Measurements from ENCODE around the gene DLG5. TPM values are rescaled to one million over a fixed set of nuclear protein-coding genes. Genes with fewer than 3 reads are reported as not detected.

DLG5 gene
- total and polyA plus RNA-seq, 11 donors, result 5.2 to 27.1 (median 12.8) TPM

- no peaks in the 10 kb centered on the region for H3K27me3 ChIP-seq
- 92 to 97% (median 93%) methylated on average over 5 of the region's 5 CpGs for WGBS, 4 donors
- H3K4me3 ChIP-seq, result no peak overlapping the region
- ATAC-seq, result no peak
- no peaks in the 10 kb centered on the region for H3K9me3 ChIP-seq
- H3K36me3 ChIP-seq, result peaks cover 2 to 30% (median 21%) of the 10 kb centered on the region in 9 donors
- TF ChIP-seq CTCF (IDR thresholded peaks at IDR 0.05) (no peak), POLR2A (IDR thresholded peaks at IDR 0.05) (no peak)
- intact Hi-C loops (cut with DNase I), result loop anchor here in 5 of 10 donors (5.0 to 10.0 kb wide), 3 partner anchors 46 to 128 kb away; partner anchors contain the start of gene DLG5 (in 2 of the 5)
- H3K27ac ChIP-seq, result peak overlapping the region in 1 of 12 donors; percentile 88
- DNase-seq, result no peak
- peaks cover 0 to 18% (median 12%) of the 10 kb centered on the region in 12 donors for H3K4me1 ChIP-seq
Observed at GRCh38 chr10:77973276-77973675, 46.7 kb upstream of the DLG5 start.

GRCh38 chr10:77972148-77972547 is 45.6 kb upstream of the DLG5 start:
- peaks cover 0 to 18% (median 12%) of the 10 kb centered on the region in 12 donors for H3K4me1 ChIP-seq
- peak overlapping the region in 5 of 12 donors; percentile 62 to 88 (median 76) for H3K27ac ChIP-seq
- H3K27me3 ChIP-seq, result no peaks in the 10 kb centered on the region
- H3K36me3 ChIP-seq, result peaks cover 0 to 19% (median 10%) of the 10 kb centered on the region in 9 donors
- no peaks in the 10 kb centered on the region for H3K9me3 ChIP-seq
- DNase-seq (no peak), ATAC-seq (no peak)
- intact Hi-C loops (cut with DNase I), result loop anchor here in 5 of 10 donors (5.0 to 10.0 kb wide), 3 partner anchors 45 to 127 kb away; partner anchors contain the start of gene DLG5 (in 2 of the 5)
- TF ChIP-seq POLR2A (IDR thresholded peaks at IDR 0.05) (no peak), CTCF (IDR thresholded peaks at IDR 0.05) (no peak)
- 87 to 94% (median 89%) methylated on average over 5 of the region's 5 CpGs for WGBS, 4 donors
- no peak overlapping the region for H3K4me3 ChIP-seq

- Histone ChIP-seq H3K9me3 (no peaks in the 10 kb centered on the region), H3K36me3 (peaks cover 0 to 15% (median 6%) of the 10 kb centered on the region in 9 donors), H3K4me3 (no peak overlapping the region), H3K27me3 (no peaks in the 10 kb centered on the region), H3K4me1 (peaks cover 0 to 18% (median 12%) of the 10 kb centered on the region in 12 donors), H3K27ac (peak overlapping the region in 11 of 12 donors; percentile 2 to 88 (median 70))
- WGBS, 4 donors, result 83 to 87% (median 85%) methylated on average over 3 of the region's 3 CpGs
- intact Hi-C loops (cut with DNase I), result loop anchor here in 6 of 10 donors (2.0 to 10.0 kb wide), 4 partner anchors 44 to 127 kb away; partner anchors contain the start of gene DLG5 (in 2 of the 6)
- DNase-seq (no peak), ATAC-seq (peak in 1 of 4 donors; percentile 9)
- TF ChIP-seq POLR2A (IDR thresholded peaks at IDR 0.05), result no peak
- no peak for TF ChIP-seq CTCF (IDR thresholded peaks at IDR 0.05)
Observed at GRCh38 chr10:77971804-77972144, 45.2 kb upstream of the DLG5 start.

- peak in 4 of 5 donors; percentile 75 to 83 (median 79) for DNase-seq
- no peaks in the 10 kb centered on the region for H3K27me3 ChIP-seq
- H3K27ac ChIP-seq, result peak overlapping the region in 11 of 12 donors; percentile 2 to 88 (median 70)
- H3K36me3 ChIP-seq, result peaks cover 0 to 8% (median under 1%) of the 10 kb centered on the region in 9 donors
- no peak for TF ChIP-seq CTCF (IDR thresholded peaks at IDR 0.05)
- TF ChIP-seq POLR2A (IDR thresholded peaks at IDR 0.05), result no peak
- no peaks in the 10 kb centered on the region for H3K9me3 ChIP-seq
- peak; percentile 88 to 97 (median 93) for ATAC-seq
- peak overlapping the region in 2 of 12 donors; percentile 25 for H3K4me3 ChIP-seq
- 32 to 39% (median 36%) methylated on average over 7 of the region's 7 CpGs for WGBS, 4 donors
- intact Hi-C loops (cut with DNase I), result loop anchor here in 6 of 10 donors (2.0 to 10.0 kb wide), 4 partner anchors 44 to 126 kb away; partner anchors contain the start of gene DLG5 (in 2 of the 6)
- peaks cover 0 to 18% (median 12%) of the 10 kb centered on the region in 12 donors for H3K4me1 ChIP-seq
Observed at GRCh38 chr10:77970869-77971803, 44.6 kb upstream of the DLG5 start.

Measured in heart left ventricle (tissue), 16 donors.